Gastrocnemius medialis (tissue), 4 donors: ENCODE measurements around the gene TTC32. TPM values are rescaled to one million over a fixed set of nuclear protein-coding genes. Genes with fewer than 3 reads are reported as not detected.

Source experiments
- ATAC-seq, 2 donors: fragments of 150-250 bp; one replicate each; pipeline ENCODE4 v1.9.1; 2016
- DNase-seq, 2 donors: peaks; one replicate each; pipeline ENCODE4 v3.0.0-alpha.2; 2019
- H3K27ac ChIP-seq, 4 donors: fragments of 200-600 bp; sonication (generic); 1 replicate in 1 of 4; 2 replicates in 3 of 4; pipeline ENCODE4 v1.5.1; 2016 to 2018; ENCODE audit warnings: mild to moderate bottlenecking in 2 of 4, moderate library complexity in 1 of 4
- H3K27me3 ChIP-seq, 3 donors: fragments of 200-600 bp; sonication (generic) in 2 of 3; 1 replicate in 1 of 3; 2 replicates in 2 of 3; pipeline versions ENCODE4 v1.5.1 to v1.6.0; 2016 to 2019; ENCODE audit warnings: mild to moderate bottlenecking in 1 of 3, moderate library complexity in 1 of 3
- H3K36me3 ChIP-seq, 2 donors: fragments of 200-600 bp; sonication (generic) in 1 of 2; one replicate each; pipeline ENCODE4 v1.5.1; 2017 to 2018
- H3K4me1 ChIP-seq, 2 donors: fragments of 200-600 bp; sonication (generic) in 1 of 2; one replicate each; pipeline ENCODE4 v1.5.1; 2016 to 2017; ENCODE audit warnings: mild to moderate bottlenecking in 2 of 2
- H3K4me3 ChIP-seq, 4 donors: fragments of 200-600 bp; sonication (generic) in 3 of 4; 1 replicate in 1 of 4; 2 replicates in 3 of 4; pipeline ENCODE4 v1.5.1; 2016 to 2019; ENCODE audit warnings: mild to moderate bottlenecking in 2 of 4
- H3K9me3 ChIP-seq, 3 donors: fragments of 200-600 bp; sonication (generic) in 2 of 3; 1 replicate in 1 of 3; 2 replicates in 2 of 3; pipeline ENCODE4 v1.5.1; 2016 to 2019
- POLR2A ChIP-seq, 2 donors: fragments of 450-650 bp; IDR thresholded peaks; one replicate each; pipeline ENCODE4 v1.6.1; 2017; ENCODE audit warnings: antibody characterized with exemption in 2 of 2, mild to moderate bottlenecking in 2 of 2, moderate library complexity in 2 of 2
- in situ Hi-C, 4 donors: fragments of 200-750 bp; cut with MboI; loops; one replicate each; pipeline versions ENCODE4 v1.15.0 to v1.8.0; 2017; ENCODE audit warnings: low sequenced_read_pairs in 4 of 4
- intact Hi-C: fragments of 100-400 bp; cut with DNase I; formaldehyde crosslinking; loops from one replicate; pipeline ENCODE4 v1.15.1; 2023; ENCODE audit warnings: low total_unique reads
- total RNA-seq, 4 donors: library from RNA; depleted of rRNA; stranded (reverse); fragments of >200 nt; gene quantifications; one replicate each; pipeline versions ENCODE4 v1.1.0 to v1.2.3, GENCODE V29; 2016
- TF ChIP-seq, protein P1 (sequence below), 5 experiments: fragments of 450-650 bp in 3 of 5; fragments of 200-600 bp in 2 of 5; sonication (generic) in 2 of 5; IDR thresholded peaks in 4 of 5; conservative IDR thresholded peaks in 1 of 5; 1 replicate in 4 of 5; 2 replicates in 1 of 5; pipeline ENCODE4 v1.5.1; 2016 to 2019; ENCODE audit warnings: antibody characterized with exemption in 5 of 5, mild to moderate bottlenecking in 3 of 5, moderate library complexity in 3 of 5

TTC32 gene
- total RNA-seq, 4 donors from 2014 or later: 6.6 to 19.6 (median 10.7) TPM

- DNase-seq (no peak), ATAC-seq (no peak)
- peaks cover 0 to 4% of the 10 kb centered on the region in 2 donors for H3K4me1 ChIP-seq
- H3K4me3 ChIP-seq: no peak overlapping the region
- no peaks in the 10 kb centered on the region for H3K36me3 ChIP-seq
- no peaks in the 10 kb centered on the region for H3K9me3 ChIP-seq
- in situ Hi-C loops: loop anchor here (25.0 kb wide), 3 partner anchors 1110 to 1485 kb away; no protein-coding TSS in a partner anchor
- TF ChIP-seq, protein P1, sequence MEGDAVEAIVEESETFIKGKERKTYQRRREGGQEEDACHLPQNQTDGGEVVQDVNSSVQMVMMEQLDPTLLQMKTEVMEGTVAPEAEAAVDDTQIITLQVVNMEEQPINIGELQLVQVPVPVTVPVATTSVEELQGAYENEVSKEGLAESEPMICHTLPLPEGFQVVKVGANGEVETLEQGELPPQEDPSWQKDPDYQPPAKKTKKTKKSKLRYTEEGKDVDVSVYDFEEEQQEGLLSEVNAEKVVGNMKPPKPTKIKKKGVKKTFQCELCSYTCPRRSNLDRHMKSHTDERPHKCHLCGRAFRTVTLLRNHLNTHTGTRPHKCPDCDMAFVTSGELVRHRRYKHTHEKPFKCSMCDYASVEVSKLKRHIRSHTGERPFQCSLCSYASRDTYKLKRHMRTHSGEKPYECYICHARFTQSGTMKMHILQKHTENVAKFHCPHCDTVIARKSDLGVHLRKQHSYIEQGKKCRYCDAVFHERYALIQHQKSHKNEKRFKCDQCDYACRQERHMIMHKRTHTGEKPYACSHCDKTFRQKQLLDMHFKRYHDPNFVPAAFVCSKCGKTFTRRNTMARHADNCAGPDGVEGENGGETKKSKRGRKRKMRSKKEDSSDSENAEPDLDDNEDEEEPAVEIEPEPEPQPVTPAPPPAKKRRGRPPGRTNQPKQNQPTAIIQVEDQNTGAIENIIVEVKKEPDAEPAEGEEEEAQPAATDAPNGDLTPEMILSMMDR (IDR thresholded peaks at IDR 0.05 in 4 of 5, conservative IDR thresholded peaks at IDR 0.05 in 1 of 5): no peak
- no peak for TF ChIP-seq POLR2A (IDR thresholded peaks at IDR 0.05)
- peaks cover 7 to 12% (median 8%) of the 10 kb centered on the region in 3 donors for H3K27me3 ChIP-seq
- intact Hi-C loops: no loop called here
- no peak overlapping the region for H3K27ac ChIP-seq
Observed at GRCh38 chr2:19872302-19872701, 29.5 kb downstream of the TTC32 start.

- Histone ChIP-seq H3K4me1 (peaks cover 0 to 4% of the 10 kb centered on the region in 2 donors), H3K4me3 (no peak overlapping the region), H3K27me3 (peaks cover 7 to 12% (median 8%) of the 10 kb centered on the region in 3 donors), H3K36me3 (no peaks in the 10 kb centered on the region), H3K9me3 (no peaks in the 10 kb centered on the region), H3K27ac (no peak overlapping the region)
- ATAC-seq (no peak), DNase-seq (no peak)
- no peak for TF ChIP-seq POLR2A (IDR thresholded peaks at IDR 0.05)
- TF ChIP-seq, protein P1 (IDR thresholded peaks at IDR 0.05 in 4 of 5, conservative IDR thresholded peaks at IDR 0.05 in 1 of 5): no peak
- in situ Hi-C loops (loop anchor here (25.0 kb wide), 3 partner anchors 1110 to 1485 kb away; no protein-coding TSS in a partner anchor), intact Hi-C loops (no loop called here)
Observed at GRCh38 chr2:19871836-19872235, 29.9 kb downstream of the TTC32 start.

GRCh38 chr2:19870792-19871191 is 31.0 kb downstream of the TTC32 start:
- in situ Hi-C loops: loop anchor here (25.0 kb wide), 3 partner anchors 1108 to 1483 kb away; no protein-coding TSS in a partner anchor
- H3K27me3 ChIP-seq: peaks cover 7 to 12% (median 8%) of the 10 kb centered on the region in 3 donors
- ATAC-seq (no peak), DNase-seq (no peak)
- peaks cover 0 to 4% of the 10 kb centered on the region in 2 donors for H3K4me1 ChIP-seq
- intact Hi-C loops: no loop called here
- H3K9me3 ChIP-seq: no peaks in the 10 kb centered on the region
- H3K36me3 ChIP-seq: no peaks in the 10 kb centered on the region
- no peak overlapping the region for H3K27ac ChIP-seq
- H3K4me3 ChIP-seq: no peak overlapping the region
- TF ChIP-seq, protein P1 (IDR thresholded peaks at IDR 0.05 in 4 of 5, conservative IDR thresholded peaks at IDR 0.05 in 1 of 5): no peak
- no peak for TF ChIP-seq POLR2A (IDR thresholded peaks at IDR 0.05)

GRCh38 chr2:19868701-19869580 is 32.8 kb downstream of the TTC32 start:
- H3K4me1 ChIP-seq: peaks cover 0 to 4% of the 10 kb centered on the region in 2 donors
- intact Hi-C loops: loop anchor here (10.0 kb wide), 2 partner anchors 184 to 884 kb away; no protein-coding TSS in a partner anchor
- in situ Hi-C loops: loop anchor here (10.0 to 25.0 kb wide), 7 partner anchors 504 to 1482 kb away; partner anchors contain the start of gene OSR1 (in 2 of the 4)
- no peaks in the 10 kb centered on the region for H3K9me3 ChIP-seq
- peak overlapping the region; percentile 30 to 48 (median 39) for H3K4me3 ChIP-seq
- TF ChIP-seq, protein P1 (IDR thresholded peaks at IDR 0.05 in 4 of 5, conservative IDR thresholded peaks at IDR 0.05 in 1 of 5): no peak
- TF ChIP-seq POLR2A (IDR thresholded peaks at IDR 0.05): no peak
- no peaks in the 10 kb centered on the region for H3K36me3 ChIP-seq
- peaks cover 7 to 12% (median 8%) of the 10 kb centered on the region in 3 donors for H3K27me3 ChIP-seq
- no peak overlapping the region for H3K27ac ChIP-seq
- ATAC-seq: no peak
- DNase-seq: no peak
